K562 (cell line): ENCODE results near the gene CYP2A6. TPM values are rescaled to one million over a fixed set of nuclear protein-coding genes. Genes with fewer than 3 reads are reported as not detected.
A peak's percentile ranks its signal among the peaks of the same experiment; 100 is the strongest.

Experiments
- ATAC-seq: fragments of 200-7000 bp; cut with Tn5 transposase; 3 replicates; pipeline ENCODE4 v1.9.1; 2020; ENCODE audit warnings: moderate library complexity
- BruUV-seq: library from RNA; stranded (reverse); fragments of 400-500 nt; replicated peaks from 2 replicates; lab custom pipeline; 2021; lab: Mats Ljungman, UMichigan
- CTCF ChIA-PET: fragments of 300-600 bp; formaldehyde crosslinking; extraction: SDS; loops from one replicate; lab custom pipeline; 2021; ENCODE audit warnings: low intra/inter-chr PET ratio; lab: Yijun Ruan, JAX
- POLR2A ChIA-PET: fragments of 300-600, 350-650 bp; sonication (Branson Sonifier 250); formaldehyde crosslinking; extraction: SDS; loops from one replicate; lab custom pipeline; 2021; ENCODE audit warnings: antibody characterized with exemption, inconsistent platforms; lab: Yijun Ruan, JAX
- DNase-seq, 4 experiments: peaks; one replicate each; pipeline versions ENCODE4 v3.0.0 to v3.0.0-alpha.2; 2011 to 2018; ENCODE audit warnings: low spot score in 3 of 4, mixed read lengths in 3 of 4; ENCODE audit errors: extremely low read depth in 1 of 4
- FAIRE-seq: peaks from 2 replicates; lab custom pipeline; 2011; peaks lifted over from hg19 to GRCh38; lab: Jason Lieb, UNC
- H2AFZ ChIP-seq: 2 replicates; pipeline ENCODE4 v1.6.0; 2011; ENCODE audit warnings: low read depth, low read length, control low read depth, inconsistent platforms
- H3K27ac ChIP-seq: fragments of 200-600 bp; 3 replicates; pipeline ENCODE4 v1.8.0; 2011; ENCODE audit warnings: low read depth, mild to moderate bottlenecking, control low read depth, inconsistent platforms, low read length, moderate library complexity, mixed read lengths; ENCODE audit errors: extremely low read depth
- H3K27me3 ChIP-seq, 2 experiments: fragments of 300-600 bp in 1 of 2; 2 replicates in 1 of 2; 3 replicates in 1 of 2; pipeline versions ENCODE4 v1.6.0 to v1.8.0; 2011; ENCODE audit warnings: inconsistent platforms in 2 of 2, low read length in 2 of 2, mild to moderate bottlenecking in 1 of 2, mixed read lengths in 1 of 2, moderate library complexity in 1 of 2; ENCODE audit not compliant: control insufficient read depth in 2 of 2, insufficient read depth in 2 of 2
- H3K36me3 ChIP-seq: fragments of 300-600 bp; 3 replicates; pipeline ENCODE4 v1.8.0; 2011; ENCODE audit warnings: mild to moderate bottlenecking, low read length, inconsistent platforms; ENCODE audit not compliant: control insufficient read depth, insufficient read depth
- H3K4me1 ChIP-seq, 2 experiments: fragments of 200-600 bp in 1 of 2; replicated peaks in 1 of 2; 2 replicates in 1 of 2; 3 replicates in 1 of 2; pipeline versions ENCODE4 v1.5.1 to v1.8.0; 2011; ENCODE audit warnings: inconsistent platforms in 2 of 2, low read length in 2 of 2, mild to moderate bottlenecking in 1 of 2, mixed read lengths in 1 of 2, moderate library complexity in 1 of 2; ENCODE audit not compliant: control insufficient read depth in 2 of 2, insufficient read depth in 2 of 2
- H3K4me2 ChIP-seq: 2 replicates; pipeline ENCODE4 v1.6.1; 2011; ENCODE audit warnings: low read length, control low read depth, inconsistent platforms, mixed read lengths; ENCODE audit not compliant: insufficient read depth
- H3K4me3 ChIP-seq: fragments of 200-600 bp; sonication (generic), shearing (Covaris generic); 2 replicates; pipeline ENCODE4 v1.5.1; 2016; ENCODE audit warnings: control low read depth, inconsistent platforms
- H3K79me2 ChIP-seq: fragments of 200-600 bp; 3 replicates; pipeline ENCODE4 v1.8.0; 2011; ENCODE audit warnings: low read length, inconsistent platforms; ENCODE audit not compliant: control insufficient read depth, insufficient read depth
- H3K9ac ChIP-seq, 2 experiments: 2 replicates each; pipeline versions ENCODE4 v1.6.0 to v1.6.1; 2011; ENCODE audit warnings: low read depth in 2 of 2, low read length in 2 of 2, control low read depth in 1 of 2, inconsistent platforms in 1 of 2, mild to moderate bottlenecking in 1 of 2, mixed read lengths in 1 of 2; ENCODE audit not compliant: insufficient read depth in 1 of 2
- H3K9me1 ChIP-seq: one replicate; pipeline ENCODE4 v1.6.0; 2011; ENCODE audit warnings: inconsistent platforms, mild to moderate bottlenecking, low read length, moderate library complexity; ENCODE audit not compliant: control insufficient read depth, insufficient read depth
- H3K9me3 ChIP-seq: replicated peaks from 2 replicates; pipeline ENCODE4 v1.5.1; 2011; ENCODE audit warnings: low read depth, low read length, inconsistent platforms; ENCODE audit not compliant: control insufficient read depth, insufficient read depth
- H4K20me1 ChIP-seq: replicated peaks from 2 replicates; pipeline ENCODE4 v1.6.1; 2011; ENCODE audit warnings: low read length, inconsistent platforms, mixed read lengths; ENCODE audit not compliant: control insufficient read depth, insufficient read depth
- BRD9 ChIP-seq: fragments of 450-650 bp; IDR thresholded peaks from 2 replicates; pipeline ENCODE4 v1.6.1; 2018; ENCODE audit warnings: low read depth; ENCODE audit not compliant: partially characterized antibody
- ETV1 ChIP-seq: fragments of 450-650 bp; conservative IDR thresholded peaks from 2 replicates; pipeline ENCODE4 v1.6.1; 2016; ENCODE audit warnings: missing genetic modification characterization, control low read depth, low read depth, missing compliant biosample characterization
- KAT8 ChIP-seq: fragments of 450-650 bp; IDR thresholded peaks from 2 replicates; pipeline ENCODE4 v1.6.1; 2016; ENCODE audit warnings: low read depth, mild to moderate bottlenecking
- MAFK ChIP-seq: IDR thresholded peaks from 2 replicates; pipeline ENCODE4 v1.6.1; 2011; ENCODE audit warnings: low read length, improper control_type of control experiment
- NFRKB ChIP-seq: fragments of 450-650 bp; IDR thresholded peaks from 2 replicates; pipeline ENCODE4 v1.6.1; 2016; ENCODE audit warnings: low read depth
- NR1H2 ChIP-seq: sonication (generic); formaldehyde crosslinking; IDR thresholded peaks from 2 replicates; pipeline ENCODE4 v1.4.0; 2020; ENCODE audit warnings: mild to moderate bottlenecking, missing genetic modification reagents
- POLR2G ChIP-seq: fragments of 200-400 bp; formaldehyde crosslinking; IDR thresholded peaks from 2 replicates; pipeline ENCODE4 v1.6.1; 2017; ENCODE audit warnings: low read depth, mild to moderate bottlenecking, antibody characterized with exemption, low read length, moderate library complexity
- RBFOX2 ChIP-seq: fragments of 200-400 bp; formaldehyde crosslinking; IDR thresholded peaks from 2 replicates; pipeline ENCODE4 v1.6.1; 2017; ENCODE audit warnings: low read depth, mild to moderate bottlenecking, low read length, moderate library complexity
- ZNF282 ChIP-seq: sonication (generic); formaldehyde crosslinking; IDR thresholded peaks from 2 replicates; pipeline ENCODE4 v1.8.1; 2023; ENCODE audit warnings: missing genetic modification reagents
- ZNF696 ChIP-seq: fragments of 250-450 bp; sonication (Bioruptor Pico); conservative IDR thresholded peaks from 2 replicates; pipeline ENCODE4 v1.4.0; 2020; ENCODE audit warnings: mild to moderate bottlenecking, moderate library complexity
- WGBS: fragments of 100-300 bp; shearing (Covaris generic); methylation state at CpG from one replicate; pipeline ENCODE4 v1.1.6; 2016; ENCODE audit warnings: low coverage, mixed read lengths; ENCODE audit not compliant: insufficient coverage; ENCODE audit errors: missing lambda C conversion rate; 5-methylcytosine and 5-hydroxymethylcytosine counted together
- in situ Hi-C: fragments of 300-500 bp; cut with MboI; formaldehyde crosslinking; loops from 4 replicates; pipeline ENCODE4 v1.15.0; 2018; ENCODE audit warnings: inconsistent platforms, mixed read lengths
- intact Hi-C: fragments of 100-400 bp; cut with micrococcal nuclease; formaldehyde crosslinking; loops from 2 replicates; pipeline ENCODE4 v1.14.2; 2022
- polyA plus RNA-seq, 8 experiments: library from polyadenylated mRNA; depleted of rRNA in 4 of 8; stranded (reverse) in 5 of 8; unstranded in 3 of 8; fragments of >200 nt; fragmentation: Nextera tagmentation in 2 of 8; fragmentation: Illumina TruSeq in 1 of 8; extraction: Ambion mirVana in 2 of 8; extraction: Trizol in 1 of 8; gene quantifications; 2 replicates each; pipeline versions ENCODE4 v1.2.1 to v1.2.3, GENCODE V29; 2011 to 2014; ENCODE audit warnings: inconsistent platforms in 1 of 8, missing spikeins in 1 of 8
- total RNA-seq, 7 experiments: library from RNA; depleted of rRNA in 6 of 7; stranded (reverse); fragments of >200 nt in 6 of 7; fragmentation: Illumina TruSeq in 2 of 7; extraction: Trizol in 2 of 7; gene quantifications; 2 replicates each; pipeline versions ENCODE4 v1.2.1 to v1.2.3, GENCODE V29; 2011 to 2021; ENCODE audit warnings: low replicate concordance in 1 of 7
- TF ChIP-seq, protein P1 (sequence below): fragments of 450-650 bp; IDR thresholded peaks from 2 replicates; pipeline ENCODE4 v1.6.1; 2016; ENCODE audit warnings: missing biosample characterization, missing genetic modification characterization
- TF ChIP-seq, protein P2 (sequence below): sonication (generic); formaldehyde crosslinking; IDR thresholded peaks from 2 replicates; pipeline ENCODE4 v1.8.1; 2023; ENCODE audit warnings: mild to moderate bottlenecking, missing genetic modification reagents
- TF ChIP-seq, protein P3 (sequence below), 3 experiments: IDR thresholded peaks in 2 of 3; conservative IDR thresholded peaks in 1 of 3; 2 replicates each; pipeline ENCODE4 v1.5.1; 2011 to 2012; ENCODE audit warnings: low read length in 3 of 3, mild to moderate bottlenecking in 3 of 3, control low read depth in 2 of 3, improper control_type of control experiment in 1 of 3, inconsistent platforms in 1 of 3, low read depth in 1 of 3, mixed read lengths in 1 of 3, moderate library complexity in 1 of 3; ENCODE audit not compliant: insufficient read depth in 2 of 3
- TF ChIP-seq, protein P4 (sequence below), 2 experiments: fragments of 450-650 bp; IDR thresholded peaks; 2 replicates each; pipeline ENCODE4 v1.6.1; 2016

The CYP2A6 gene
- total and polyA plus RNA-seq, 9 of the 15 experiments (the other 6 are each of a cell fraction or from before 2014, with no cell fraction given), result 0.31 TPM; not detected in 8

DNA sequence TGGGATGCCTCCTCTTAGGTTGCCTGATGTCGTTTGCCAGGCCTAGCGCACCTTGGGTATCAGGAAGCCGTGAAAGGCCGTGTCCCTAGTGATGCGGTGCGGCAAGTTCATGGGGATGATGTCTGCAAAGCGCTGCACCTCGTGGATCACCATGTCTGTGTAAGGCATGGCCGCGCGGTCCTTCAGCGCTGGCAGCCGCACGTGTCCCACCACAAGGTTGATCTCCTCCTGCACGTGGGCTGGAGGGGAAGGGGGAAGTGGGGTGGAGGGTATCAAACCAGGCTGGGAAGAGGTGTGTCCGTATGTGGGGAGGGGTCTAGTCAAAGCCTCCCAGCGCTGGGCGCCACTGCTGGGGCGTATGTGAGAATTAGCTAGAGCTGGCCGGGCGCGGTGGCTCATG lies 28.1 kb downstream of the CYP2A6 start:
- peak overlapping the region; percentile 84 for H3K27ac ChIP-seq
- no TSS peak for BruUV-seq
- peaks cover 3% of the 10 kb centered on the region for H3K9me1 ChIP-seq
- no peaks in the 10 kb centered on the region for H4K20me1 ChIP-seq
- H3K79me2 ChIP-seq, result peaks cover 3% of the 10 kb centered on the region; the same call in 1 of the 3 replicates
- peaks cover 45 to 59% of the 10 kb centered on the region in 2 experiments for H3K4me1 ChIP-seq
- POLR2A ChIA-PET, result no interaction called here
- no peaks in the 10 kb centered on the region for H3K9me3 ChIP-seq
- WGBS, result 62% methylated on average over 17 of the region's 22 CpGs
- H3K4me3 ChIP-seq, result no peak overlapping the region
- no peak overlapping the region for H2AFZ ChIP-seq
- TF ChIP-seq MAFK, result no peak
- TF ChIP-seq, protein P1, sequence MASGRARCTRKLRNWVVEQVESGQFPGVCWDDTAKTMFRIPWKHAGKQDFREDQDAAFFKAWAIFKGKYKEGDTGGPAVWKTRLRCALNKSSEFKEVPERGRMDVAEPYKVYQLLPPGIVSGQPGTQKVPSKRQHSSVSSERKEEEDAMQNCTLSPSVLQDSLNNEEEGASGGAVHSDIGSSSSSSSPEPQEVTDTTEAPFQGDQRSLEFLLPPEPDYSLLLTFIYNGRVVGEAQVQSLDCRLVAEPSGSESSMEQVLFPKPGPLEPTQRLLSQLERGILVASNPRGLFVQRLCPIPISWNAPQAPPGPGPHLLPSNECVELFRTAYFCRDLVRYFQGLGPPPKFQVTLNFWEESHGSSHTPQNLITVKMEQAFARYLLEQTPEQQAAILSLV (tag), result no peak
- TF ChIP-seq NFRKB, result 0 out of 2 replicates have a peak, but pooled peaks have one; percentile 21
- TF ChIP-seq RBFOX2, result peak; percentile 38; the same call in 1 of the 2 replicates
- no peak for TF ChIP-seq ETV1 (tag)
- TF ChIP-seq BRD9, result no peak
- peak; percentile 30; the same call in 1 of the 2 replicates for TF ChIP-seq POLR2G
- TF ChIP-seq, protein P2, sequence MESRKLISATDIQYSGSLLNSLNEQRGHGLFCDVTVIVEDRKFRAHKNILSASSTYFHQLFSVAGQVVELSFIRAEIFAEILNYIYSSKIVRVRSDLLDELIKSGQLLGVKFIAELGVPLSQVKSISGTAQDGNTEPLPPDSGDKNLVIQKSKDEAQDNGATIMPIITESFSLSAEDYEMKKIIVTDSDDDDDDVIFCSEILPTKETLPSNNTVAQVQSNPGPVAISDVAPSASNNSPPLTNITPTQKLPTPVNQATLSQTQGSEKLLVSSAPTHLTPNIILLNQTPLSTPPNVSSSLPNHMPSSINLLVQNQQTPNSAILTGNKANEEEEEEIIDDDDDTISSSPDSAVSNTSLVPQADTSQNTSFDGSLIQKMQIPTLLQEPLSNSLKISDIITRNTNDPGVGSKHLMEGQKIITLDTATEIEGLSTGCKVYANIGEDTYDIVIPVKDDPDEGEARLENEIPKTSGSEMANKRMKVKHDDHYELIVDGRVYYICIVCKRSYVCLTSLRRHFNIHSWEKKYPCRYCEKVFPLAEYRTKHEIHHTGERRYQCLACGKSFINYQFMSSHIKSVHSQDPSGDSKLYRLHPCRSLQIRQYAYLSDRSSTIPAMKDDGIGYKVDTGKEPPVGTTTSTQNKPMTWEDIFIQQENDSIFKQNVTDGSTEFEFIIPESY (CRISPR knock-in tag), result peak; percentile 85
- TF ChIP-seq, protein P3, sequence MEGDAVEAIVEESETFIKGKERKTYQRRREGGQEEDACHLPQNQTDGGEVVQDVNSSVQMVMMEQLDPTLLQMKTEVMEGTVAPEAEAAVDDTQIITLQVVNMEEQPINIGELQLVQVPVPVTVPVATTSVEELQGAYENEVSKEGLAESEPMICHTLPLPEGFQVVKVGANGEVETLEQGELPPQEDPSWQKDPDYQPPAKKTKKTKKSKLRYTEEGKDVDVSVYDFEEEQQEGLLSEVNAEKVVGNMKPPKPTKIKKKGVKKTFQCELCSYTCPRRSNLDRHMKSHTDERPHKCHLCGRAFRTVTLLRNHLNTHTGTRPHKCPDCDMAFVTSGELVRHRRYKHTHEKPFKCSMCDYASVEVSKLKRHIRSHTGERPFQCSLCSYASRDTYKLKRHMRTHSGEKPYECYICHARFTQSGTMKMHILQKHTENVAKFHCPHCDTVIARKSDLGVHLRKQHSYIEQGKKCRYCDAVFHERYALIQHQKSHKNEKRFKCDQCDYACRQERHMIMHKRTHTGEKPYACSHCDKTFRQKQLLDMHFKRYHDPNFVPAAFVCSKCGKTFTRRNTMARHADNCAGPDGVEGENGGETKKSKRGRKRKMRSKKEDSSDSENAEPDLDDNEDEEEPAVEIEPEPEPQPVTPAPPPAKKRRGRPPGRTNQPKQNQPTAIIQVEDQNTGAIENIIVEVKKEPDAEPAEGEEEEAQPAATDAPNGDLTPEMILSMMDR (IDR thresholded peaks at IDR 0.05 in 2 of 3, conservative IDR thresholded peaks at IDR 0.05 in 1 of 3; ENCODE audit: insufficient read depth in 2 of 3, low read depth in 1 of 3, low read length in 3 of 3), result no peak
- no peak for TF ChIP-seq NR1H2 (CRISPR knock-in tag)
- 0 out of 2 replicates have a peak, but pooled peaks have one; percentile 34 for TF ChIP-seq ZNF282 (CRISPR knock-in tag)
- no peak for TF ChIP-seq ZNF696
- no peak for TF ChIP-seq KAT8
- TF ChIP-seq, protein P4, sequence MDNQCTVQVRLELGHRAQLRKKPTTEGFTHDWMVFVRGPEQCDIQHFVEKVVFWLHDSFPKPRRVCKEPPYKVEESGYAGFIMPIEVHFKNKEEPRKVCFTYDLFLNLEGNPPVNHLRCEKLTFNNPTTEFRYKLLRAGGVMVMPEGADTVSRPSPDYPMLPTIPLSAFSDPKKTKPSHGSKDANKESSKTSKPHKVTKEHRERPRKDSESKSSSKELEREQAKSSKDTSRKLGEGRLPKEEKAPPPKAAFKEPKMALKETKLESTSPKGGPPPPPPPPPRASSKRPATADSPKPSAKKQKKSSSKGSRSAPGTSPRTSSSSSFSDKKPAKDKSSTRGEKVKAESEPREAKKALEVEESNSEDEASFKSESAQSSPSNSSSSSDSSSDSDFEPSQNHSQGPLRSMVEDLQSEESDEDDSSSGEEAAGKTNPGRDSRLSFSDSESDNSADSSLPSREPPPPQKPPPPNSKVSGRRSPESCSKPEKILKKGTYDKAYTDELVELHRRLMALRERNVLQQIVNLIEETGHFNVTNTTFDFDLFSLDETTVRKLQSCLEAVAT (IDR thresholded peaks at IDR 0.05), result 0 out of 4 replicates have a peak, but pooled peaks of 1 of the 2 experiments have one; percentile 25
- ATAC-seq (no peak), DNase-seq (no peak), FAIRE-seq (no peak)
- H3K27me3 ChIP-seq, result no peaks in the 10 kb centered on the region
- H3K4me2 ChIP-seq, result no peak overlapping the region; the same call in 1 of the 2 replicates
- in situ Hi-C loops (no loop called here), intact Hi-C loops (loop anchor here (2.0 to 5.0 kb wide), 3 partner anchors 43 to 160 kb away; no protein-coding TSS in a partner anchor)
- H3K36me3 ChIP-seq, result 0 out of 3 replicates have a peak, but pooled peaks cover 2% of the 10 kb centered on the region
- peak overlapping the region; percentile 46 to 84; a peak in 3 of 4 replicates for H3K9ac ChIP-seq
- CTCF ChIA-PET, result no interaction called here
